Measurements from ENCODE around the gene FNBP1L.

Gene FNBP1L

GRCh38 chr1:93495911-93496310, 48.0 kb downstream of the FNBP1L start:
- DNase-seq, result no peak

- no peak for DNase-seq
These were observed 48.6 kb downstream of the FNBP1L start for GRCh38 chr1:93496520-93496919.

- DNase-seq, result no peak
These were observed 51.2 kb downstream of the FNBP1L start for GRCh38 chr1:93499075-93499474.

GRCh38 chr1:93499533-93499932, 51.6 kb downstream of the FNBP1L start:
- DNase-seq, result no peak

GRCh38 chr1:93500275-93500674, 52.4 kb downstream of the FNBP1L start:
- DNase-seq, result no peak

GRCh38 chr1:93501399-93501798, 53.5 kb downstream of the FNBP1L start:
- DNase-seq, result no peak

GRCh38 chr1:93501829-93502369, 54.0 kb downstream of the FNBP1L start:
- DNase-seq, result no peak

GRCh38 chr1:93502571-93502970, 54.7 kb downstream of the FNBP1L start:
- DNase-seq, result no peak

GRCh38 chr1:93503163-93503562, 55.2 kb downstream of the FNBP1L start:
- DNase-seq, result no peak

- DNase-seq, result no peak
These were observed 55.9 kb downstream of the FNBP1L start for GRCh38 chr1:93503816-93504215.

GRCh38 chr1:93504247-93505033, 56.5 kb downstream of the FNBP1L start:
- no peak for DNase-seq

GRCh38 chr1:93506126-93506525, 58.2 kb downstream of the FNBP1L start:
- DNase-seq, result no peak

GRCh38 chr1:93516164-93516563, 68.2 kb downstream of the FNBP1L start:
- no peak for DNase-seq

- DNase-seq, result no peak
These were observed 70.6 kb downstream of the FNBP1L start for GRCh38 chr1:93518516-93518915.

GRCh38 chr1:93519199-93519829, 71.4 kb downstream of the FNBP1L start:
- DNase-seq, result no peak

GRCh38 chr1:93521618-93522017, 73.7 kb downstream of the FNBP1L start:
- no peak for DNase-seq

- no peak for DNase-seq
These were observed 74.8 kb downstream of the FNBP1L start for GRCh38 chr1:93522721-93523120.

- DNase-seq, result no peak
These were observed 77.5 kb downstream of the FNBP1L start for GRCh38 chr1:93525431-93525830.

GRCh38 chr1:93526431-93526830, 78.5 kb downstream of the FNBP1L start:
- DNase-seq, result no peak

- no peak for DNase-seq
These were observed 80.5 kb downstream of the FNBP1L start for GRCh38 chr1:93528412-93528811.

- no peak for DNase-seq
These were observed 83.3 kb downstream of the FNBP1L start for GRCh38 chr1:93531193-93531592.

- no peak for DNase-seq
These were observed 85.0 kb downstream of the FNBP1L start for GRCh38 chr1:93532780-93533378.

GRCh38 chr1:93533677-93534076, 85.8 kb downstream of the FNBP1L start:
- no peak for DNase-seq

GRCh38 chr1:93537396-93537795, 89.5 kb downstream of the FNBP1L start:
- DNase-seq, result no peak
